WTC11 (cell line): Measurements from ENCODE around the gene ACBD4. TPM values are rescaled to one million over a fixed set of nuclear protein-coding genes. Genes with fewer than 3 reads are reported as not detected.

ENCODE experiments used
- ATAC-seq: fragments of 200-7000 bp; cut with Tn5 transposase; 2 replicates; pipeline ENCODE4 v1.10.0; 2021; ENCODE audit warnings: mild to moderate bottlenecking, moderate library complexity
- CTCF ChIA-PET: fragments of 300-600 bp; sonication (Branson Sonifier 250); formaldehyde crosslinking; loops from one replicate; lab custom pipeline; 2021; ENCODE audit warnings: antibody characterized with exemption; lab: Charles Lee
- POLR2A ChIA-PET: fragments of 350-600 bp; sonication (Branson Sonifier 250); formaldehyde crosslinking; loops from one replicate; lab custom pipeline; 2021; ENCODE audit warnings: antibody characterized with exemption; lab: Charles Lee
- DNase-seq: peaks from one replicate; pipeline ENCODE4 v3.0.0; 2021; ENCODE audit warnings: low spot score
- H3K27ac Mint-ChIP-seq: 2 replicates; pipeline ENCODE4 v1.8.0; 2021; ENCODE audit warnings: mixed read lengths
- H3K27me3 Mint-ChIP-seq: 2 replicates; pipeline ENCODE4 v1.8.0; 2021; ENCODE audit warnings: low read depth, mild to moderate bottlenecking, moderate library complexity, mixed read lengths
- H3K36me3 Mint-ChIP-seq: 2 replicates; pipeline ENCODE4 v1.8.0; 2021; ENCODE audit warnings: mixed read lengths
- H3K4me1 Mint-ChIP-seq: 2 replicates; pipeline ENCODE4 v1.8.0; 2022; ENCODE audit warnings: mixed read lengths
- H3K4me3 Mint-ChIP-seq: 2 replicates; pipeline ENCODE4 v1.8.0; 2021; ENCODE audit warnings: mild to moderate bottlenecking, moderate library complexity, mixed read lengths
- H3K9me3 Mint-ChIP-seq: 2 replicates; pipeline ENCODE4 v1.8.0; 2021; ENCODE audit warnings: mixed read lengths
- AR ChIP-seq: fragments of 250-450 bp; sonication (Bioruptor Pico); IDR thresholded peaks from 2 replicates; pipeline ENCODE4 v1.9.0; 2021; ENCODE audit warnings: mild to moderate bottlenecking
- ARID4B ChIP-seq: sonication (generic); formaldehyde crosslinking; IDR thresholded peaks from 2 replicates; pipeline ENCODE4 v1.8.0; 2023; ENCODE audit warnings: missing genetic modification reagents, mild to moderate bottlenecking, borderline replicate concordance
- ATF2 ChIP-seq: sonication (generic); formaldehyde crosslinking; IDR thresholded peaks from 2 replicates; pipeline ENCODE4 v1.8.1; 2022; ENCODE audit warnings: low read depth, missing genetic modification reagents, borderline replicate concordance
- CREM ChIP-seq: sonication (generic); formaldehyde crosslinking; IDR thresholded peaks from 2 replicates; pipeline ENCODE4 v1.8.1; 2022; ENCODE audit warnings: mild to moderate bottlenecking, missing genetic modification reagents, moderate library complexity
- E2F4 ChIP-seq: sonication (generic); formaldehyde crosslinking; IDR thresholded peaks from 2 replicates; pipeline ENCODE4 v1.8.1; 2022; ENCODE audit warnings: low read depth, mild to moderate bottlenecking, moderate library complexity, missing genetic modification reagents, borderline replicate concordance
- EMX1 ChIP-seq: fragments of 250-450 bp; sonication (Bioruptor Pico); IDR thresholded peaks from 2 replicates; pipeline ENCODE4 v1.8.0; 2021; ENCODE audit warnings: mild to moderate bottlenecking
- ETV6 ChIP-seq: sonication (generic); formaldehyde crosslinking; IDR thresholded peaks from 2 replicates; pipeline ENCODE4 v1.8.1; 2022; ENCODE audit warnings: mild to moderate bottlenecking, missing genetic modification reagents
- JUN ChIP-seq: sonication (generic); formaldehyde crosslinking; IDR thresholded peaks from 2 replicates; pipeline ENCODE4 v1.8.0; 2023; ENCODE audit warnings: mild to moderate bottlenecking, missing genetic modification reagents
- MXD4 ChIP-seq: fragments of 250-450 bp; sonication (Bioruptor Pico); IDR thresholded peaks from 2 replicates; pipeline ENCODE4 v1.8.0; 2021; ENCODE audit warnings: mild to moderate bottlenecking, moderate library complexity, borderline replicate concordance
- NR2C2 ChIP-seq: sonication (generic); formaldehyde crosslinking; IDR thresholded peaks from 2 replicates; pipeline ENCODE4 v1.8.0; 2022; ENCODE audit warnings: mild to moderate bottlenecking, missing genetic modification reagents
- OVOL2 ChIP-seq: fragments of 250-450 bp; sonication (Bioruptor Pico); IDR thresholded peaks from 2 replicates; pipeline ENCODE4 v1.9.0; 2021; ENCODE audit warnings: mild to moderate bottlenecking, borderline replicate concordance
- RORB ChIP-seq: fragments of 250-450 bp; sonication (Bioruptor Pico); IDR thresholded peaks from 2 replicates; pipeline ENCODE4 v1.9.0; 2021; ENCODE audit warnings: mild to moderate bottlenecking
- TEAD1 ChIP-seq: sonication (generic); formaldehyde crosslinking; IDR thresholded peaks from 2 replicates; pipeline ENCODE4 v1.8.0; 2022; ENCODE audit warnings: mild to moderate bottlenecking, missing genetic modification reagents
- ZNF121 ChIP-seq: sonication (generic); formaldehyde crosslinking; IDR thresholded peaks from 2 replicates; pipeline ENCODE4 v1.8.0; 2023; ENCODE audit warnings: missing genetic modification reagents
- ZNF532 ChIP-seq: fragments of 250-450 bp; sonication (Bioruptor Pico); IDR thresholded peaks from 2 replicates; pipeline ENCODE4 v1.9.0; 2021; ENCODE audit warnings: mild to moderate bottlenecking, borderline replicate concordance
- total RNA-seq: library from RNA; stranded (reverse); gene quantifications from 3 replicates; pipeline ENCODE4 v1.2.3, GENCODE V29; 2021

Gene ACBD4
- total RNA-seq, 1 experiment from 2014 or later, result 12.7 TPM

- TF ChIP-seq EMX1 (CRISPR knock-in tag) (no peak), JUN (no peak), ZNF121 (CRISPR knock-in tag) (no peak)
- TF ChIP-seq, all 79 proteins: peak for 0
Measured at GRCh38 chr17:45138911-45139532, 3.5 kb downstream of the ACBD4 start (continued).

GRCh38 chr17:45139533-45139920 lies 4.0 kb downstream of the ACBD4 start:
- H3K27ac Mint-ChIP-seq, result no peak overlapping the region
- H3K9me3 Mint-ChIP-seq, result no peaks in the 10 kb centered on the region
- ChIA-PET CTCF (interaction anchor here (0.6 to 1.4 kb wide), 4 partner anchors 10 to 171 kb away, joined by 3 to 10 read pairs (median 6); partner anchors contain the start of genes C1QL1 and HEXIM1), POLR2A (interaction anchor here (0.8 kb wide), 1 partner anchor 9 kb away, joined by 5 read pairs; the partner anchor contains the start of gene HEXIM1)
- TF ChIP-seq CREM (CRISPR knock-in tag), result no peak
- TF ChIP-seq AR (CRISPR knock-in tag), result no peak
- TF ChIP-seq MXD4 (CRISPR knock-in tag), result no peak
- no peak for TF ChIP-seq E2F4 (CRISPR knock-in tag)
- TF ChIP-seq ATF2 (CRISPR knock-in tag), result no peak
- no peak for TF ChIP-seq OVOL2 (CRISPR knock-in tag)
- no peak for TF ChIP-seq RORB (CRISPR knock-in tag)
- no peak for TF ChIP-seq ZNF532
- no peak for TF ChIP-seq ARID4B (CRISPR knock-in tag)
- no peak for TF ChIP-seq NR2C2 (CRISPR knock-in tag)
- no peak for TF ChIP-seq ETV6 (CRISPR knock-in tag)
- TF ChIP-seq TEAD1 (CRISPR knock-in tag), result no peak
- H3K27me3 Mint-ChIP-seq, result no peaks in the 10 kb centered on the region; the same call in 1 of the 2 replicates
- peaks cover 3% of the 10 kb centered on the region; the same call in 1 of the 2 replicates for H3K36me3 Mint-ChIP-seq
- no peak overlapping the region for H3K4me3 Mint-ChIP-seq
- ATAC-seq, result no peak
- H3K4me1 Mint-ChIP-seq, result peaks cover 14% of the 10 kb centered on the region
- DNase-seq, result no peak
